GM11168 (cell line): ENCODE data around the gene CDKL4.
"Not testable (repeated sequence)": the region's sequence is repeated elsewhere in the genome, so short reads cannot be mapped to it uniquely, and the experiment has no call there.

Experiments
- in situ Hi-C: fragments of 300-500 bp; cut with MboI; formaldehyde crosslinking; loops from one replicate; pipeline ENCODE4 v1.12.0; 2022; ENCODE audit warnings: low sequenced_read_pairs; ENCODE audit not compliant: unreplicated experiment

CDKL4 gene

GRCh38 chr2:39243469-39244123 lies at the start of gene CDKL4:
Gene CDKL4, minus strand, starts transcription at chr2:39243970.
- in situ Hi-C loops, result no loop called here

DNA sequence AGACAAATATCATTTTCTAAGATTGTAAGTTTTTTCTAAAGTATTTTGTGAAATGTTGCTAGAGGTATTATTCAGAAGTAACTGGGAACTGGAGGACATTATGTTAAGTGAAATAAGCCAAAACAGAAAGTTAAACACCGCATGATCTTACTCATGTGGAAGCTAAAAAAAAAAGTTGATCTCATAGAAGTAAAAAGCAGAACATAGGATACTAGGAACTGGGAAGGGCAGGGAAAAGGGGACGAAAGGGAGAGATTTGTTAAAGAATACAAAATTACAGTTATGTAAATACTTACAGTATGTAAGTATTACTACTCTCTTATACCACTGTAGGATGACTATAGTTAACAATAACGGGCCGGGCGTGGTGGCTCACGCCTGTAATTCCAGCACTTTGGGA lies 46.7 kb upstream of the CDKL4 start:
- in situ Hi-C loops, result no loop called here

DNA sequence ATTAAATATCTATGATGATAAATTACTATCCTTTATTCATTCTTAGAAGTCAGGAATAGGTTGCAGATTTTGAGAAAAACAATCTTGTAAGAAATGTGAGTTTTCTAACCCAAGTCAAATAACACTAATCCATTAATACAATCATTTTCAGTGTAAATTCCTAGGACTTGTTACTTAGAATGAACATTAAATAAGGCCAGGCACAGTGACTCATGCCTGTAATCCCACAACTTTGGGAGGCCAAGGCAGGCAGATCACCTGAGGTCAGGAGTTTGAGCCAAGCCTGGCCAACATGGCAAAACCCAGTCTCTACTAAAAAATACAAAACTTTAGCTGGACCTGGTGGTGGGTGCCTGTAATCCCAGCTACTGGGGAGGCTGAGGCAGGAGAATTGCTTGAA lies 45.8 kb upstream of the CDKL4 start:
- in situ Hi-C loops, result no loop called here

- in situ Hi-C loops, result no loop called here
Observed at GRCh38 chr2:39283561-39283960, 39.8 kb upstream of the CDKL4 start.

GRCh38 chr2:39281391-39281790 lies 37.6 kb upstream of the CDKL4 start:
- in situ Hi-C loops, result no loop called here

DNA sequence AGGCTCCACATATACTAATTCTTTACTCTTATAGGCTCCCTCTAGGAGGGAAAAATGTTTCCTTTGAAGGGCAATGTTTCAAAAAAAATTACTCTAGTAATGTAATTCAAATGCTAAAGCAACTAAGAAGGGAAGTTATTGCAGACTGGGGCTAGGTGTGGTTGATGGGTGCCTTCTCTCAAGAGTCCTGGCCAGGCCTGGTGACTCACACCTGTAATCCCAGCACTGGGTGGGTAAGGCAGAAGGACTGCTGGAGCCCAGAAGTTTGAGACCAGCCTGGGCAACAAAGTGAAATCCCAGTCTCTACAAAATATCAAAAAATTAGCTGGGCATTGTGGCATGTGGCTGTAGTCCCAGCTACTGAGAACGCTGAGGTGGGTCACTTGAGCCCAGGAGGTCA lies 31.2 kb upstream of the CDKL4 start:
- in situ Hi-C loops, result no loop called here

DNA sequence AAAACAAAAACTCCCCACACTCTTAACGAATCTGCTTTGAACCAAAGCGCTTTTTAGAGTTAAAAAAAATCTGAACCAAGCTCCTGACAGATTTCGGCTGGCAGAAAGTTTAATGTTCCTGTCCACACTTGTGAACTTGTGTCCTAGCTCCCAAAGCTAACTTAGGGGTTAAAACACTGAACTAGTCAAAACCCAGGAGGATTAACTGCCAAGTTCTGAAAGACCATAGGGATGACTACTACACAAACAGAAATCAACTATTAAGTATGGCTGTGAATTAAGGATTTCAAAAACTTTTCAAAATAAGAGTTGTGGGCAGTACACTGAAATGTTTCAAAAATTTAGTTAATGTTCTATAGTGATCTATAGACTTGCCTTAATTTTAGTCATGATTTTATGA lies 26.2 kb upstream of the CDKL4 start:
- in situ Hi-C loops, result no loop called here

DNA sequence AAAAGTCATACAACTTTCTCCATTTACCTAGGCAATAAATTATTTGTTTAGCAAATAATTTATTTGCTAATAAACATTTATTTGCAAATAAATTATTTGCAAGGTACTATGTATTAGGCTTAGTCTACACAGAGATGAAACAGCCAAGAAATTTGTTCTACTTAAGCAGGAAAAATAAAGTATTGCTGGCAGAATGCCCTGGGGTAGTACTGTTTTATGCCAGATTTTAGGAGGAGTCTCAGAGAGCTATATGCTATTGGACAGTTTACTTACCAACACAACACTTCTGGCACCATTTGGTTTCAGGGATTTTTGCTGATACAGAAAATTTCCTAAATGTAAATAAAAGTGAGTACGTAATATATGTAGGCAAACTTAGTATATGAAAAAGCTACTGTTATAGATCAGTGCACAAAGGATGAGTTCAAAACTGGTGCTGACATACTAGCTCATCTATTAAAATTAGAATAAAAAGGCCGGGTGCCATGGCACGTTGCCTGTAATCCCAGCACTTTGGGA lies 23.2 kb upstream of the CDKL4 start:
- in situ Hi-C loops, result no loop called here

DNA sequence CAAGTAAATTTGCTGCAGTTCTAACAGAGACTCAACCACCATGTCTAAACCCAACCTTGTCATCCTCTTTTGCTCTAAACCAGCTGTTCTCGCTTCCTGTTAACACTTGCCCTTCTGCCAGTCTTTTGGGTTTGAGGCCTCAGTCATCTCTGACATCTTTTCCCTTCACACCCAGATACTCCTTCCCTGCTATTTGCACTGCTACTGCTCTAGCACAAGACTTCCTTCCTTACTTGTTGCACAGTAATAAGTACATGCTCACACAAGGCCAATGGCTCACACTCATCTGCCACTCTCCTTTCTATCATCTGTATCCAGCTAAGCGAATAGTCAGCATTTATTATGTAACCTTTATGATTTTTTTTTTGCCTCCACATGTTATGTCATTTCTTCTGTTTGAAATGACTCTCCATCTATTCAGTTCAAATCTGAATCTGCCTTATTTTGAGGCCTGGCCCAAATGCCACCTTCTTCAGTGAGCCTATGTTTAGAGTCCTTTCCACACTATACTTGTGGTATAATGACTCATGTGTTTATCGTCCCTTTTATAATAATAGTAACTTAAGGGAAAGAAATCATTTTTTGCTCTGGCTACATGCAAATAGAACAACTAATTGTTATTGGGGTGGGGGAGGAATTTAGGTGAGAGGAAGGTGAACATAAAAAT lies 22.5 kb upstream of the CDKL4 start:
- in situ Hi-C loops, result no loop called here

GRCh38 chr2:39265315-39265714 lies 21.5 kb upstream of the CDKL4 start:
- in situ Hi-C loops, result no loop called here

DNA sequence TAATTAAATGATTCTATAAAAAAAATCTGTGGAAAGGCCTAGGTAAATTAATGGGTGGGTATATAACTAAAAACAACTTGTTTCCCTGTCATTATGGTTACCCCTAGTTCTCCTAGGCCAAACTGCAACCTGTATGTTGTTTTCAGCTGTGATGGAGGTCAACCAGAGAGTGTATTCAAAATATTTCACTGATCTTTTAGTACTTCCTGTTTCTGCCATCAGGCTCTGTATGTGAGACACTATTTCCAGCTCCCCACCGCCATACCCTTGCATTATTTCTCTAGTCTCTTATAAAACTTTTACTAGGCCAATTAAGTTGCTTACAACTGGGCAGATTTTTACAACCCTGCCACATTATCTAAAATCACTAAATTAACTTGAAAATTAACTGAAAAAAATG lies 21.0 kb upstream of the CDKL4 start:
- in situ Hi-C loops, result no loop called here

DNA sequence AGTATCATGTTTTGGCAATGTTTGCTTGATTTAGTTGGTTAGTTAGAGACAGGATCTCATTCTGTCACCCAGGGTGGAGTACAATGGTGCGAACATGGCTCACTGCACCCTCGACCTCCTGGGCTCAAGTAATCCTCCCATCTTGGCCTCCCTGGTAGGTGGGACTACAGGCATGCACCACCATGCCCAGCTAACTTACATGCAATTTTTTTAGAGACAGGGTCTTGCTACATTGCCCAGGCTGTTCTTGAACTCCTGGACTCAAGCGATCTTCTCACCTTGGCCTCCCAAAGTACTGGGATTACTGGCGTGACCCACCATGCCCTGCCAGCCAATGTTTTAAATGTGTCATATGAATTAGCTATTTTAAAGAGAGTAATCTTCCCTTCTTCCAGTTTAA lies 16.3 kb upstream of the CDKL4 start:
- in situ Hi-C loops, result no loop called here

DNA sequence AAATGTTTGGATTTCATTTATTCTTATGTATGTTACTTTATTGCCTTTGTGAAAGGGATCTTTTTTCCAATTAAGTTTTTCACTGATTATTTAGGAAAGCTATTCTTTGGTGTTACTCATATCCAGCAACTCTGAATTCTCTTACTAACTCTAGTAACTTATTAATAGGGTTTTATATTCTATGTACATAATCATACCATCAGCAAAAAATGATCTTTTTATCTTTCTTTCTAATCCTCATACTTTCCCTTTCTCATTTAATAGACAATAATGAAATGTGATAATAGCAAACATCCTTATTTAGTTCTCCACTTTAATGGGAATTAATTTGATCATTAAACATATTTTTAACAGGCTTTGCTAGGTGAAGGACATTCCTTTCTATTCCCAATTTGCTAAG lies 12.3 kb upstream of the CDKL4 start:
- in situ Hi-C loops, result no loop called here

GRCh38 chr2:39252888-39253518 lies 9.2 kb upstream of the CDKL4 start:
- in situ Hi-C loops, result no loop called here

GRCh38 chr2:39247512-39248043 lies 3.8 kb upstream of the CDKL4 start:
- in situ Hi-C loops, result no loop called here

GRCh38 chr2:39246382-39246980 lies 2.7 kb upstream of the CDKL4 start:
- in situ Hi-C loops, result no loop called here

DNA sequence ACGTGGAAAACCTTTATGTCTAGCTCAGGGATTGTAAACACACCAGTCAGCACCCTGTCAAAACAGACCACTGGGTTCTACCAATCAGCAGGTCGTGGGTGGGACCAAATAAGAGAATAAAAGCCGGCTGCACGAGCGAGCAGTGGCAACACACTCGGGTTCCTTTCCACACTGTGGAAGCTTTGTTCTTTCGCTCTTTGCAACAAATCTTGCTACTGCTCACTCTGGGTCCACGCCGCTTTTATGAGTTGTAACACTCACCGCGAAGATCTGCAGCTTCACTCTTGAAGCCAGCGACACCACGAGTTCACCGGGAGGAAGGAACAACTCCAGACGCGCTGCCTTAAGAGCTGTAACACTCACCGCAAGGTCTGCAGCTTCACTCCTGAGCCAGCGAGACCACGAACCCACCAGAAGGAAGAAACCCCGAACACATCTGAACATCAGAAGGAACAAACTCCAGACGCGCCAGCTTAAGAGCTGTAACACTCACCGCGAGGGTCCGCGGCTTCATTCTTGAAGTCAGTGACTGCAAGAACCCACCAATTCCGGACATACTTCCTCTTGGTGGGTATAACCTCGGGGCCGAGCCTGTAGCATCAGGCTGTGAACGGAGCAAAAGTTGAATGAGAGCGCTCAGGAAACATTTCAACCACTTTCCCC lies 1.3 kb upstream of the CDKL4 start:
- in situ Hi-C loops, result not testable (repeated sequence)

GRCh38 chr2:39244241-39244862 lies 582 bp upstream of the CDKL4 start:
- in situ Hi-C loops, result not testable (repeated sequence)

- in situ Hi-C loops, result no loop called here
Observed at GRCh38 chr2:39241588-39241987, 2.2 kb downstream of the CDKL4 start.

DNA sequence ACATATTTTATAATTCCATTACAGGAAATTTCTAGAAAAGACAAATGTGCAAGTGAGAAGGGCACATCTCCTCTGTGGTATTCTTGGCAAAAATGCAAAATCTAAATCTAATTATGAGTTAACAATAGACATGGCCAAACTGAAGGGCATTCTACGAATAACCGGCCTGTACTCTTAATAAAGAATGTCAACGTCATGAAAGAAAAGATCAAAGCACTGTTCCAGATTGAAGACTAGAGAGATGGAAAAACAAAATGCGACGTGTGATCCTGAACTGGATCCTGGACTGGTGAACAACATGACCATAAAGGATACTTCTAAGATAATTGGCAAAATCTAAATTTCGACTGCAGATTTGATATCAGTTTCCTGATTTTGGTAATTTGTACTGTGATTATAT lies 3.0 kb downstream of the CDKL4 start:
- in situ Hi-C loops, result no loop called here
